B cell (primary cell): Measurements from ENCODE around the gene SRPX2. TPM values are rescaled to one million over a fixed set of nuclear protein-coding genes. Genes with fewer than 3 reads are reported as not detected.

Experiments used
- ATAC-seq: fragments of 200-7000 bp; cut with Tn5 transposase; one replicate; pipeline ENCODE4 v1.10.0; 2021; ENCODE audit warnings: low read depth, mild to moderate bottlenecking, moderate number of reproducible peaks, moderate library complexity
- CTCF ChIA-PET: fragments of 350-600 bp; sonication (Branson Sonifier 250); formaldehyde crosslinking; loops from one replicate; lab custom pipeline; 2021; ENCODE audit warnings: antibody characterized with exemption, inconsistent platforms; lab: Charles Lee
- POLR2A ChIA-PET: fragments of 350-600 bp; sonication (Branson Sonifier 250); formaldehyde crosslinking; loops from one replicate; lab custom pipeline; 2021; ENCODE audit warnings: antibody characterized with exemption; lab: Charles Lee
- DNase-seq: peaks from one replicate; pipeline ENCODE4 v3.0.0; 2013
- H2AFZ ChIP-seq: 2 replicates; pipeline ENCODE4 v1.6.1; 2012; ENCODE audit warnings: mild to moderate bottlenecking, low read depth, low read length; ENCODE audit not compliant: insufficient read depth, poor library complexity, severe bottlenecking
- H3K27ac ChIP-seq, 2 donors: 1 replicate in 1 of 2; 2 replicates in 1 of 2; pipeline ENCODE4 v1.5.1; 2012 to 2013; ENCODE audit warnings: low read length in 2 of 2, mild to moderate bottlenecking in 2 of 2, moderate library complexity in 1 of 2
- H3K27me3 ChIP-seq, 4 experiments: fragments of 200-600 bp in 1 of 4; sonication (generic) in 1 of 4; replicated peaks in 1 of 4; 1 replicate in 2 of 4; 2 replicates in 2 of 4; pipeline versions ENCODE4 v1.6.1 to v1.7.0; 2013 to 2016; ENCODE audit warnings: low read length in 3 of 4, mild to moderate bottlenecking in 2 of 4, mixed read lengths in 1 of 4, moderate library complexity in 1 of 4; ENCODE audit not compliant: insufficient read depth in 4 of 4, control insufficient read depth in 3 of 4; ENCODE audit errors: control extremely low read depth in 1 of 4
- H3K36me3 ChIP-seq, 2 experiments: replicated peaks in 1 of 2; 1 replicate in 1 of 2; 2 replicates in 1 of 2; pipeline versions ENCODE4 v1.6.1 to v1.7.1; 2013; ENCODE audit warnings: low read length in 1 of 2; ENCODE audit not compliant: insufficient read depth in 2 of 2, control insufficient read depth in 1 of 2; ENCODE audit errors: control extremely low read depth in 1 of 2, extremely low read depth in 1 of 2
- H3K4me1 ChIP-seq, 2 donors: fragments of 200-600 bp in 1 of 2; sonication (generic) in 1 of 2; 1 replicate in 1 of 2; 2 replicates in 1 of 2; pipeline versions ENCODE4 v1.5.1 to v1.6.1; 2013 to 2017; ENCODE audit warnings: low read length in 2 of 2; ENCODE audit not compliant: control insufficient read depth in 2 of 2, insufficient read depth in 2 of 2
- H3K4me2 ChIP-seq: replicated peaks from 2 replicates; pipeline ENCODE3; 2012; ENCODE audit warnings: mild to moderate bottlenecking, low read depth, low read length; ENCODE audit not compliant: poor library complexity, severe bottlenecking
- H3K4me3 ChIP-seq, 5 experiments: fragments of 200-600 bp in 1 of 5; sonication (generic) in 1 of 5; 1 replicate in 3 of 5; 2 replicates in 2 of 5; pipeline versions ENCODE4 v1.5.1 to v1.7.0; 2011 to 2016; ENCODE audit warnings: low read length in 4 of 5, mild to moderate bottlenecking in 4 of 5, low read depth in 2 of 5, control low read depth in 1 of 5, moderate library complexity in 1 of 5; ENCODE audit not compliant: insufficient read depth in 1 of 5; ENCODE audit errors: control extremely low read depth in 1 of 5, extremely low read depth in 1 of 5
- H3K79me2 ChIP-seq: fragments of 200-600 bp; sonication (generic); one replicate; pipeline ENCODE4 v1.6.0; 2016; ENCODE audit warnings: low read length; ENCODE audit not compliant: control insufficient read depth, insufficient read depth
- H3K9ac ChIP-seq: fragments of 200-600 bp; sonication (generic); 2 replicates; pipeline ENCODE4 v1.6.1; 2017; ENCODE audit warnings: mild to moderate bottlenecking, low read length, moderate library complexity
- H3K9me3 ChIP-seq, 3 donors: one replicate each; pipeline versions ENCODE4 v1.6.1 to v1.7.1; 2013; ENCODE audit warnings: low read length in 2 of 3; ENCODE audit not compliant: control insufficient read depth in 2 of 3, insufficient read depth in 1 of 3; ENCODE audit errors: control extremely low read depth in 1 of 3
- H4K20me1 ChIP-seq: 2 replicates; pipeline ENCODE4 v1.6.0; 2012; ENCODE audit warnings: mild to moderate bottlenecking, low read length; ENCODE audit not compliant: insufficient read depth, control insufficient read depth, poor library complexity, severe bottlenecking
- H3K27ac Mint-ChIP-seq: one replicate; pipeline ENCODE4 v1.8.0; 2021; ENCODE audit warnings: mixed read lengths
- H3K27me3 Mint-ChIP-seq: one replicate; pipeline ENCODE4 v1.8.0; 2021; ENCODE audit warnings: mixed read lengths
- H3K4me1 Mint-ChIP-seq: one replicate; pipeline ENCODE4 v1.8.0; 2021; ENCODE audit warnings: mixed read lengths
- H3K4me3 Mint-ChIP-seq: one replicate; pipeline ENCODE4 v1.8.0; 2021; ENCODE audit warnings: mixed read lengths
- H3K9me3 Mint-ChIP-seq: one replicate; pipeline ENCODE4 v1.8.0; 2022; ENCODE audit warnings: mixed read lengths; ENCODE audit not compliant: insufficient read depth
- CTCF ChIP-seq: fragments of 200-600 bp; IDR thresholded peaks from one replicate; pipeline ENCODE4 v1.8.0; 2022; ENCODE audit warnings: antibody characterized with exemption, mild to moderate bottlenecking
- EZH2 ChIP-seq: IDR thresholded peaks from 2 replicates; pipeline ENCODE4 v1.6.1; 2012; ENCODE audit warnings: borderline replicate concordance, low read depth, mild to moderate bottlenecking, moderate library complexity, low read length; ENCODE audit not compliant: insufficient read depth, poor library complexity, severe bottlenecking
- WGBS: methylation state at CpG from one replicate; pipeline ENCODE4 v1.1.5; 2013; ENCODE audit warnings: missing lambda C conversion rate; ENCODE audit not compliant: insufficient coverage; 5-methylcytosine and 5-hydroxymethylcytosine counted together
- intact Hi-C: fragments of 100-400 bp; cut with micrococcal nuclease; formaldehyde crosslinking; loops from one replicate; pipeline ENCODE4 v1.10.0; 2022
- polyA plus RNA-seq: library from polyadenylated mRNA; depleted of rRNA; stranded (reverse); fragments of >200 nt; gene quantifications from 2 replicates; pipeline ENCODE4 v1.2.3, GENCODE V29; 2012
- total RNA-seq, 2 donors: library from RNA; stranded (reverse); fragments of 120-200 nt in 1 of 2; gene quantifications; 1 replicate in 1 of 2; 2 replicates in 1 of 2; pipeline versions ENCODE4 v1.2.3 to v1.2.4, GENCODE V29; 2013 to 2022

SRPX2 gene
- total and polyA plus RNA-seq, 2 donors (not counting 1 experiment from before 2014, with no cell fraction given) = not detected

- ChIA-PET CTCF (interaction anchor here (0.8 kb wide), 1 partner anchor 68 kb away, joined by 3 read pairs; no protein-coding TSS in a partner anchor), POLR2A (no interaction called here)
- Histone ChIP-seq H3K4me1 (peaks cover 0 to 5% of the 10 kb centered on the region in 2 donors), H4K20me1 (no peaks in the 10 kb centered on the region), H3K4me3 (no peak overlapping the region), H2AFZ (no peak overlapping the region), H3K27ac (no peak overlapping the region), H3K79me2 (no peaks in the 10 kb centered on the region), H3K9me3 (no peaks in the 10 kb centered on the region), H3K36me3 (no peaks in the 10 kb centered on the region), H3K4me2 (no peak overlapping the region), H3K9ac (no peak overlapping the region), H3K27me3 (no peaks in the 10 kb centered on the region)
- DNase-seq (no peak), ATAC-seq (no peak)
- H3K4me1 Mint-ChIP-seq = peaks cover 18% of the 10 kb centered on the region
- H3K9me3 Mint-ChIP-seq = no peaks in the 10 kb centered on the region
- intact Hi-C loops = no loop called here
- no peaks in the 10 kb centered on the region for H3K27me3 Mint-ChIP-seq
- H3K4me3 Mint-ChIP-seq = no peak overlapping the region
- no CpG with 5 or more reads among the region's 1 CpG for WGBS
- no peak for TF ChIP-seq CTCF
- TF ChIP-seq EZH2 = no peak
- no peak overlapping the region for H3K27ac Mint-ChIP-seq
These were observed 56.8 kb downstream of the SRPX2 start for GRCh38 chrX:100700809-100701208.

GRCh38 chrX:100704581-100705203, 60.7 kb downstream of the SRPX2 start:
- no peaks in the 10 kb centered on the region for H4K20me1 ChIP-seq
- no peak overlapping the region for H2AFZ ChIP-seq
- ChIA-PET POLR2A (no interaction called here), CTCF (no interaction called here)
- no peak overlapping the region for H3K4me3 Mint-ChIP-seq
- no peak for ATAC-seq
- no peaks in the 10 kb centered on the region for H3K9me3 Mint-ChIP-seq
- no peaks in the 10 kb centered on the region for H3K36me3 ChIP-seq
- TF ChIP-seq EZH2 (no peak), CTCF (no peak)
- no peak for DNase-seq
- H3K9ac ChIP-seq = no peak overlapping the region
- no peaks in the 10 kb centered on the region for H3K4me1 ChIP-seq
- WGBS = no CpG with 5 or more reads among the region's 3 CpGs
- intact Hi-C loops = no loop called here
- H3K27ac ChIP-seq = no peak overlapping the region
- H3K4me3 ChIP-seq = no peak overlapping the region
- H3K79me2 ChIP-seq = no peaks in the 10 kb centered on the region
- no peaks in the 10 kb centered on the region for H3K27me3 Mint-ChIP-seq
- H3K9me3 ChIP-seq = no peaks in the 10 kb centered on the region
- H3K27ac Mint-ChIP-seq = no peak overlapping the region
- no peak overlapping the region for H3K4me2 ChIP-seq
- no peaks in the 10 kb centered on the region for H3K27me3 ChIP-seq
- peaks cover 4% of the 10 kb centered on the region for H3K4me1 Mint-ChIP-seq
